Measurements from ENCODE around the gene F13A1.

F13A1 gene

GRCh38 chr6:6224933-6225486 lies 95.5 kb downstream of the F13A1 start:
- H3K4me3 ChIP-seq (replicated peaks in 1 of 2; ENCODE audit: low read depth in 2 of 2, low read length in 2 of 2), result no peak overlapping the region
- DNase-seq (ENCODE audit: low read depth in 2 of 2), result no peak
- no peak for TF ChIP-seq CTCF (IDR thresholded peaks at IDR 0.05; ENCODE audit: low read depth, low read length)

GRCh38 chr6:6221787-6222535 lies 98.5 kb downstream of the F13A1 start:
- no peak overlapping the region for H3K4me3 ChIP-seq (replicated peaks in 1 of 2; ENCODE audit: low read depth in 2 of 2, low read length in 2 of 2)
- no peak for TF ChIP-seq CTCF (IDR thresholded peaks at IDR 0.05; ENCODE audit: low read depth, low read length)
- DNase-seq (ENCODE audit: low read depth in 2 of 2), result no peak

GRCh38 chr6:6220718-6221117 lies 99.7 kb downstream of the F13A1 start:
- no peak for DNase-seq (ENCODE audit: low read depth in 2 of 2)
- no peak overlapping the region for H3K4me3 ChIP-seq (replicated peaks in 1 of 2; ENCODE audit: low read depth in 2 of 2, low read length in 2 of 2)
- no peak for TF ChIP-seq CTCF (IDR thresholded peaks at IDR 0.05; ENCODE audit: low read depth, low read length)

- no peak for TF ChIP-seq CTCF (IDR thresholded peaks at IDR 0.05; ENCODE audit: low read depth, low read length)
- DNase-seq (ENCODE audit: low read depth in 2 of 2), result no peak
- no peak overlapping the region for H3K4me3 ChIP-seq (replicated peaks in 1 of 2; ENCODE audit: low read depth in 2 of 2, low read length in 2 of 2)
Observed at GRCh38 chr6:6219716-6220115, 100.7 kb downstream of the F13A1 start.

- no peak overlapping the region for H3K4me3 ChIP-seq (replicated peaks in 1 of 2; ENCODE audit: low read depth in 2 of 2, low read length in 2 of 2)
- DNase-seq (ENCODE audit: low read depth in 2 of 2), result peak in 1 of 2 donors; percentile 7
- no peak for TF ChIP-seq CTCF (IDR thresholded peaks at IDR 0.05; ENCODE audit: low read depth, low read length)
Observed at GRCh38 chr6:6218759-6219085, 101.7 kb downstream of the F13A1 start.

- TF ChIP-seq CTCF (IDR thresholded peaks at IDR 0.05; ENCODE audit: low read depth, low read length), result no peak
- DNase-seq (ENCODE audit: low read depth in 2 of 2), result peak in 1 of 2 donors; percentile 0
- H3K4me3 ChIP-seq (replicated peaks in 1 of 2; ENCODE audit: low read depth in 2 of 2, low read length in 2 of 2), result no peak overlapping the region
Observed at GRCh38 chr6:6217855-6218758, 102.4 kb downstream of the F13A1 start.
